DOHH2 (cell line): ENCODE data around the gene ASTN1.

ENCODE experiments used
- H3F3A ChIP-seq: fragments of 200-600 bp; sonication (generic), shearing (Covaris generic); 2 replicates; pipeline ENCODE4 v1.6.0; 2016; ENCODE audit warnings: antibody characterized with exemption, mild to moderate bottlenecking; ENCODE audit not compliant: control insufficient read depth, insufficient read depth
- H3K27ac ChIP-seq: fragments of 200-600 bp; sonication (generic); 2 replicates; pipeline ENCODE4 v1.5.1; 2014; ENCODE audit warnings: low read depth, mild to moderate bottlenecking, low read length, moderate library complexity
- H3K27me3 ChIP-seq: fragments of 200-600 bp; sonication (generic); 2 replicates; pipeline ENCODE4 v1.6.1; 2014; ENCODE audit warnings: mild to moderate bottlenecking, low read length, mixed read lengths; ENCODE audit not compliant: control insufficient read depth
- H3K36me3 ChIP-seq: fragments of 200-600 bp; sonication (generic); 2 replicates; pipeline ENCODE4 v1.6.1; 2014; ENCODE audit warnings: mild to moderate bottlenecking, low read length, moderate library complexity, mixed read lengths; ENCODE audit not compliant: control insufficient read depth
- H3K4me1 ChIP-seq: fragments of 200-600 bp; sonication (generic); 2 replicates; pipeline ENCODE4 v1.6.1; 2014; ENCODE audit warnings: mild to moderate bottlenecking, low read length, mixed read lengths; ENCODE audit not compliant: control insufficient read depth
- H3K4me2 ChIP-seq: fragments of 200-600 bp; sonication (generic); 2 replicates; pipeline ENCODE4 v1.6.0; 2014; ENCODE audit warnings: mild to moderate bottlenecking, low read length, moderate library complexity
- H3K4me3 ChIP-seq: fragments of 200-600 bp; sonication (generic); 2 replicates; pipeline ENCODE4 v1.5.1; 2014; ENCODE audit warnings: mild to moderate bottlenecking, low read length, mixed read lengths
- H3K79me2 ChIP-seq: fragments of 200-600 bp; sonication (generic); 2 replicates; pipeline ENCODE4 v1.6.1; 2014; ENCODE audit warnings: mild to moderate bottlenecking, low read length, mixed read lengths; ENCODE audit not compliant: control insufficient read depth
- H3K9me2 ChIP-seq: fragments of 200-600 bp; sonication (generic); replicated peaks from 2 replicates; pipeline ENCODE4 v1.6.1; 2014; ENCODE audit warnings: mild to moderate bottlenecking, low read length, mixed read lengths; ENCODE audit not compliant: control insufficient read depth
- H3K9me3 ChIP-seq: fragments of 200-600 bp; sonication (generic); 2 replicates; pipeline ENCODE4 v1.6.1; 2014; ENCODE audit warnings: antibody characterized with exemption, low read length, mixed read lengths; ENCODE audit not compliant: control insufficient read depth, insufficient read depth
- H4K20me1 ChIP-seq: fragments of 200-600 bp; sonication (generic); 2 replicates; pipeline ENCODE4 v1.6.0; 2014; ENCODE audit warnings: low read depth, mild to moderate bottlenecking, antibody characterized with exemption, low read length, moderate library complexity; ENCODE audit not compliant: control insufficient read depth, insufficient read depth
- EZH2phosphoT487 ChIP-seq: fragments of 200-600 bp; sonication (generic); IDR thresholded peaks from 2 replicates; pipeline ENCODE4 v1.6.1; 2017; ENCODE audit warnings: borderline replicate concordance, mild to moderate bottlenecking, antibody characterized with exemption, low read length, moderate library complexity, mixed read lengths
- TF ChIP-seq, protein P1 (sequence below): fragments of 200-600 bp; sonication (generic); IDR thresholded peaks from one replicate; pipeline ENCODE4 v1.5.1; 2014; ENCODE audit warnings: antibody characterized with exemption, mild to moderate bottlenecking, low read depth, low read length; ENCODE audit not compliant: poor library complexity, severe bottlenecking

ASTN1 gene

DNA sequence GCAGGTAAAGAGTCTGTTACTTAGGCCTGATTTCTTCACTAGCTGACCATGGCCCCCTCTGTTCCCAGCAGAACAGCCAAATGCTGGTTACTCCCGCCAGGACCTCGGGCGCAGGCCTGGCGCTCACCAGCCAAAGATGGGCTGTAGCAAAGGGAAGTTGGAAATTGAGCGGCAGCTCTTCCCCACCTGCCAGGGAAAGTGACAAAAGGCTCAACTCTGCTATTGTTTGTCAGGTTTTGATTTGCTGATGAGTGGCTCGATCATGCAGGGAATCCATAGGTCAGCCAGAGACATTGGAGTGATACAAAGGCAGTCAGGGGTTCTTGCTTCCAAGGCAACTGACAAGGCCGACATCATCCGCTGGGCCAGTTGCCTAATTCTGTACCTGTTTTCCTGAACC lies 120.1 kb downstream of the ASTN1 start:
- H3K27ac ChIP-seq, result no peak overlapping the region
- no peaks in the 10 kb centered on the region for H3F3A ChIP-seq
- TF ChIP-seq, protein P1, sequence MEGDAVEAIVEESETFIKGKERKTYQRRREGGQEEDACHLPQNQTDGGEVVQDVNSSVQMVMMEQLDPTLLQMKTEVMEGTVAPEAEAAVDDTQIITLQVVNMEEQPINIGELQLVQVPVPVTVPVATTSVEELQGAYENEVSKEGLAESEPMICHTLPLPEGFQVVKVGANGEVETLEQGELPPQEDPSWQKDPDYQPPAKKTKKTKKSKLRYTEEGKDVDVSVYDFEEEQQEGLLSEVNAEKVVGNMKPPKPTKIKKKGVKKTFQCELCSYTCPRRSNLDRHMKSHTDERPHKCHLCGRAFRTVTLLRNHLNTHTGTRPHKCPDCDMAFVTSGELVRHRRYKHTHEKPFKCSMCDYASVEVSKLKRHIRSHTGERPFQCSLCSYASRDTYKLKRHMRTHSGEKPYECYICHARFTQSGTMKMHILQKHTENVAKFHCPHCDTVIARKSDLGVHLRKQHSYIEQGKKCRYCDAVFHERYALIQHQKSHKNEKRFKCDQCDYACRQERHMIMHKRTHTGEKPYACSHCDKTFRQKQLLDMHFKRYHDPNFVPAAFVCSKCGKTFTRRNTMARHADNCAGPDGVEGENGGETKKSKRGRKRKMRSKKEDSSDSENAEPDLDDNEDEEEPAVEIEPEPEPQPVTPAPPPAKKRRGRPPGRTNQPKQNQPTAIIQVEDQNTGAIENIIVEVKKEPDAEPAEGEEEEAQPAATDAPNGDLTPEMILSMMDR, result no peak
- TF ChIP-seq EZH2phosphoT487, result no peak
- no peak overlapping the region for H3K4me3 ChIP-seq
- H3K9me2 ChIP-seq, result no peaks in the 10 kb centered on the region
- no peaks in the 10 kb centered on the region for H3K4me1 ChIP-seq
- no peaks in the 10 kb centered on the region for H3K36me3 ChIP-seq
- no peaks in the 10 kb centered on the region for H4K20me1 ChIP-seq
- no peaks in the 10 kb centered on the region for H3K27me3 ChIP-seq
- H3K9me3 ChIP-seq, result no peaks in the 10 kb centered on the region
- H3K4me2 ChIP-seq, result no peak overlapping the region
- no peaks in the 10 kb centered on the region for H3K79me2 ChIP-seq

GRCh38 chr1:177043597-177043996 lies 120.9 kb downstream of the ASTN1 start:
- no peaks in the 10 kb centered on the region for H3K9me2 ChIP-seq
- TF ChIP-seq EZH2phosphoT487, result no peak
- TF ChIP-seq, protein P1, result no peak
- H3K4me2 ChIP-seq, result no peak overlapping the region
- H3K36me3 ChIP-seq, result no peaks in the 10 kb centered on the region
- H3K4me1 ChIP-seq, result no peaks in the 10 kb centered on the region
- no peaks in the 10 kb centered on the region for H3K79me2 ChIP-seq
- H4K20me1 ChIP-seq, result no peaks in the 10 kb centered on the region
- no peaks in the 10 kb centered on the region for H3F3A ChIP-seq
- H3K9me3 ChIP-seq, result no peaks in the 10 kb centered on the region
- H3K4me3 ChIP-seq, result no peak overlapping the region
- no peak overlapping the region for H3K27ac ChIP-seq
- no peaks in the 10 kb centered on the region for H3K27me3 ChIP-seq

- H3K4me2 ChIP-seq, result no peak overlapping the region
- no peaks in the 10 kb centered on the region for H3K9me2 ChIP-seq
- no peaks in the 10 kb centered on the region for H3K27me3 ChIP-seq
- no peak for TF ChIP-seq EZH2phosphoT487
- TF ChIP-seq, protein P1, result no peak
- H3K27ac ChIP-seq, result no peak overlapping the region
- no peaks in the 10 kb centered on the region for H4K20me1 ChIP-seq
- no peaks in the 10 kb centered on the region for H3K79me2 ChIP-seq
- no peaks in the 10 kb centered on the region for H3K36me3 ChIP-seq
- no peak overlapping the region for H3K4me3 ChIP-seq
- H3K4me1 ChIP-seq, result no peaks in the 10 kb centered on the region
- no peaks in the 10 kb centered on the region for H3K9me3 ChIP-seq
- H3F3A ChIP-seq, result no peaks in the 10 kb centered on the region
Observed at GRCh38 chr1:177035586-177035985, 128.9 kb downstream of the ASTN1 start.

DNA sequence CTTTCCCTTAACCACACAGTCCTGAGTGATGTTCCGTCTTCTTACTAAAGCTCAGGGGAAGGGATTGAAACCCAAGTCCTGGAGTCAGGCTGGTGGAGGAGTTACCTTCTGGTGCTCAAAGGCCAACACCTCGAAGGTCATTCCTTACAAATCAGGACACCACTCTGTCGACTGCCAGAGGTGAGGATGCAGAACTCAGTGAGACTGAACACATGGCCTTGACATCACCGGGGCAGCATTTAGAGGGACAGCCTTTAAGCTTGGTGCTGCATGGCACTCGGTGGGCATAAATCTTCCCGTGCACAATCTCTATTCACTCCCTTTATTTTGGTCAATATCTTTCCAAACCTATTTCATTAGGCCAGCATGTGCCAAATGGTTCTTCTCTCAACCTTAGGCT lies 130.9 kb downstream of the ASTN1 start:
- H3K9me2 ChIP-seq, result no peaks in the 10 kb centered on the region
- H3K79me2 ChIP-seq, result no peaks in the 10 kb centered on the region
- no peaks in the 10 kb centered on the region for H3K9me3 ChIP-seq
- no peak overlapping the region for H3K4me2 ChIP-seq
- no peak overlapping the region for H3K4me3 ChIP-seq
- no peaks in the 10 kb centered on the region for H3K4me1 ChIP-seq
- no peaks in the 10 kb centered on the region for H3K36me3 ChIP-seq
- no peaks in the 10 kb centered on the region for H3K27me3 ChIP-seq
- no peaks in the 10 kb centered on the region for H3F3A ChIP-seq
- H3K27ac ChIP-seq, result no peak overlapping the region
- no peaks in the 10 kb centered on the region for H4K20me1 ChIP-seq
- no peak for TF ChIP-seq EZH2phosphoT487
- TF ChIP-seq, protein P1, result no peak
